ENCODE results near the gene LPAR5.

The LPAR5 gene

GRCh38 chr12:6620885-6621274, 14.9 kb downstream of the LPAR5 start:
- H2AFZ ChIP-seq (ENCODE audit: low read depth, low read length): no peak overlapping the region
- no peak overlapping the region for H3K9ac ChIP-seq (ENCODE audit: low read length)
- no peaks in the 10 kb centered on the region for H3K79me2 ChIP-seq (ENCODE audit: low read length)
- no peaks in the 10 kb centered on the region for H4K20me1 ChIP-seq (ENCODE audit: insufficient read depth, low read length)
- no peak overlapping the region for H3K27ac ChIP-seq (ENCODE audit: low read length)
- H3K4me1 ChIP-seq (ENCODE audit: low read length): no peaks in the 10 kb centered on the region; the same call in 1 of the 2 replicates
- no peaks in the 10 kb centered on the region for H3K27me3 ChIP-seq (ENCODE audit: low read depth, low read length)
- H3K9me3 ChIP-seq (ENCODE audit: insufficient read depth, low read length): no peaks in the 10 kb centered on the region
- no peaks in the 10 kb centered on the region for H3K36me3 ChIP-seq (replicated peaks; ENCODE audit: low read depth, low read length)
- TF ChIP-seq EZH2phosphoT487 (IDR thresholded peaks at IDR 0.05; ENCODE audit: low read depth): no peak
- TF ChIP-seq, protein P1, sequence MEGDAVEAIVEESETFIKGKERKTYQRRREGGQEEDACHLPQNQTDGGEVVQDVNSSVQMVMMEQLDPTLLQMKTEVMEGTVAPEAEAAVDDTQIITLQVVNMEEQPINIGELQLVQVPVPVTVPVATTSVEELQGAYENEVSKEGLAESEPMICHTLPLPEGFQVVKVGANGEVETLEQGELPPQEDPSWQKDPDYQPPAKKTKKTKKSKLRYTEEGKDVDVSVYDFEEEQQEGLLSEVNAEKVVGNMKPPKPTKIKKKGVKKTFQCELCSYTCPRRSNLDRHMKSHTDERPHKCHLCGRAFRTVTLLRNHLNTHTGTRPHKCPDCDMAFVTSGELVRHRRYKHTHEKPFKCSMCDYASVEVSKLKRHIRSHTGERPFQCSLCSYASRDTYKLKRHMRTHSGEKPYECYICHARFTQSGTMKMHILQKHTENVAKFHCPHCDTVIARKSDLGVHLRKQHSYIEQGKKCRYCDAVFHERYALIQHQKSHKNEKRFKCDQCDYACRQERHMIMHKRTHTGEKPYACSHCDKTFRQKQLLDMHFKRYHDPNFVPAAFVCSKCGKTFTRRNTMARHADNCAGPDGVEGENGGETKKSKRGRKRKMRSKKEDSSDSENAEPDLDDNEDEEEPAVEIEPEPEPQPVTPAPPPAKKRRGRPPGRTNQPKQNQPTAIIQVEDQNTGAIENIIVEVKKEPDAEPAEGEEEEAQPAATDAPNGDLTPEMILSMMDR (IDR thresholded peaks at IDR 0.05; ENCODE audit: low read depth, low read length): no peak
- no peak overlapping the region for H3K4me3 ChIP-seq (ENCODE audit: low read length)
- H3K4me2 ChIP-seq (ENCODE audit: low read length): no peak overlapping the region

DNA sequence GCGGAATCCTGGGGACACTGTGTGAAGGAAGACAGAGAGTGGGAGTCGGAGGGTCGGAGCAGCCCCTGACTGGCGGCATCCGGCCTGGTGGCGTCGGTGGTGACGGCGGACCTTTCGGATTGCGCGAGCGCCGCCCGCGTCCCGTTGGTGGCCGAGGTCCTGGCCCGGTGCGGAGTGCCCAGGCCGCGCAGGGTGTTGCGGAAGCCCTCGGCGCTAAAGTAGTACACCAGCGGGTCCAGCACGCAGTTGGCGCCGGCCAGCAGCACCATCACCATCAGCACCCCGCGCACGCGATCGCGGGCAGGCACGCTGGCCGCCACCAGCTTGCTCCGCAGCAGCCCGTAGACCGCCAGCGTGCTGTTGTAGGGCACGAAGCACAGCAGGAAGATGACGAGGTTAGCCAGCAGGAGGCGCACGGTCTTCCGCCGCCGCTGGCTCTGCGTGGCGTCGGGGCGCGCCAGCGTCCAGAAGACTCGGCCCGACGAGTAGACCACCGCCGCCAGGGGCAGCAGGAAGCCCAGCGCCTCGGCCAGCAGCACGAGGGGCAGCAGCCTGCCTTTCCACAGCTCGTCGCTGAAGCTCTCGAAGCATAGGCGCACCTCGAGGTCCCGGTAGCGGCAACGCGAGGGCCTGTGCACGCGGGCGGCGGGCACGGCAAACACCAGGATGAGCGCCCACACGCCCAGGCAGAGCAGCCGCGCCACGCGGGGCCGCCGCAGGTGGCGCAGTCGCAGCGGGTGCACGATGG, 15.4 kb downstream of the LPAR5 start:
- Histone ChIP-seq H3K27me3 (ENCODE audit: low read depth, low read length) (no peaks in the 10 kb centered on the region), H3K36me3 (replicated peaks; ENCODE audit: low read depth, low read length) (no peaks in the 10 kb centered on the region), H2AFZ (ENCODE audit: low read depth, low read length) (no peak overlapping the region), H3K9me3 (ENCODE audit: insufficient read depth, low read length) (no peaks in the 10 kb centered on the region), H3K4me1 (ENCODE audit: low read length) (no peaks in the 10 kb centered on the region; the same call in 1 of the 2 replicates), H3K9ac (ENCODE audit: low read length) (no peak overlapping the region), H3K79me2 (ENCODE audit: low read length) (no peaks in the 10 kb centered on the region), H3K27ac (ENCODE audit: low read length) (no peak overlapping the region), H4K20me1 (ENCODE audit: insufficient read depth, low read length) (no peaks in the 10 kb centered on the region), H3K4me3 (ENCODE audit: low read length) (no peak overlapping the region), H3K4me2 (ENCODE audit: low read length) (no peak overlapping the region)
- TF ChIP-seq EZH2phosphoT487 (IDR thresholded peaks at IDR 0.05; ENCODE audit: low read depth): no peak
- TF ChIP-seq, protein P1 (IDR thresholded peaks at IDR 0.05; ENCODE audit: low read depth, low read length): no peak

- no peak overlapping the region for H3K9ac ChIP-seq (ENCODE audit: low read length)
These were observed 17.1 kb downstream of the LPAR5 start for GRCh38 chr12:6618483-6619225.

GRCh38 chr12:6615802-6616201, 20.0 kb downstream of the LPAR5 start:
- no peak overlapping the region for H3K27ac ChIP-seq (ENCODE audit: low read length)
- H4K20me1 ChIP-seq (ENCODE audit: insufficient read depth, low read length): no peaks in the 10 kb centered on the region
- H3K4me1 ChIP-seq (ENCODE audit: low read length): peaks cover 15% of the 10 kb centered on the region
- no peak overlapping the region for H3K9ac ChIP-seq (ENCODE audit: low read length)
- H3K27me3 ChIP-seq (ENCODE audit: low read depth, low read length): no peaks in the 10 kb centered on the region
- no peaks in the 10 kb centered on the region for H3K36me3 ChIP-seq (replicated peaks; ENCODE audit: low read depth, low read length)
- H2AFZ ChIP-seq (ENCODE audit: low read depth, low read length): no peak overlapping the region
- no peak overlapping the region for H3K4me2 ChIP-seq (ENCODE audit: low read length)
- TF ChIP-seq EZH2phosphoT487 (IDR thresholded peaks at IDR 0.05; ENCODE audit: low read depth): no peak
- TF ChIP-seq, protein P1 (IDR thresholded peaks at IDR 0.05; ENCODE audit: low read depth, low read length): no peak
- H3K79me2 ChIP-seq (ENCODE audit: low read length): no peaks in the 10 kb centered on the region
- no peaks in the 10 kb centered on the region for H3K9me3 ChIP-seq (ENCODE audit: insufficient read depth, low read length)
- no peak overlapping the region for H3K4me3 ChIP-seq (ENCODE audit: low read length)

More at GRCh38 chr12:6618483-6619225, 17.1 kb downstream of the LPAR5 start:
- Histone ChIP-seq H3K27me3 (ENCODE audit: low read depth, low read length) (no peaks in the 10 kb centered on the region), H3K79me2 (ENCODE audit: low read length) (no peaks in the 10 kb centered on the region), H3K4me3 (ENCODE audit: low read length) (no peak overlapping the region), H3K4me1 (ENCODE audit: low read length) (no peaks in the 10 kb centered on the region; the same call in 1 of the 2 replicates), H2AFZ (ENCODE audit: low read depth, low read length) (no peak overlapping the region), H3K4me2 (ENCODE audit: low read length) (no peak overlapping the region), H3K9me3 (ENCODE audit: insufficient read depth, low read length) (no peaks in the 10 kb centered on the region), H3K27ac (ENCODE audit: low read length) (no peak overlapping the region), H4K20me1 (ENCODE audit: insufficient read depth, low read length) (no peaks in the 10 kb centered on the region), H3K36me3 (replicated peaks; ENCODE audit: low read depth, low read length) (no peaks in the 10 kb centered on the region)
- TF ChIP-seq, protein P1 (IDR thresholded peaks at IDR 0.05; ENCODE audit: low read depth, low read length): no peak
- TF ChIP-seq EZH2phosphoT487 (IDR thresholded peaks at IDR 0.05; ENCODE audit: low read depth): no peak

All from OCI-LY3 (cell line).